Ovary (tissue), 3 donors: ENCODE data around the gene MUC2.

Experiments
- CTCF ChIP-seq, 3 donors: fragments of 450-650 bp in 2 of 3; fragments of 200-600 bp in 1 of 3; IDR thresholded peaks; one replicate each; pipeline versions ENCODE4 v1.5.1 to v1.8.0; 2016 to 2022; ENCODE audit warnings: antibody characterized with exemption in 3 of 3, mild to moderate bottlenecking in 1 of 3
- EP300 ChIP-seq: sonication (generic); formaldehyde crosslinking; IDR thresholded peaks from one replicate; pipeline ENCODE4 v1.6.1; 2017; ENCODE audit warnings: antibody characterized with exemption
- POLR2A ChIP-seq: fragments of 450-650 bp; IDR thresholded peaks from one replicate; pipeline ENCODE4 v1.6.1; 2017; ENCODE audit warnings: antibody characterized with exemption, mild to moderate bottlenecking, moderate library complexity
- donor health status: DM: no; HTN: no; CAD: no.

- TF ChIP-seq CTCF (IDR thresholded peaks at IDR 0.05) (no peak), POLR2A (no peak), EP300 (no peak)
These were observed 26.0 kb downstream of the MUC2 start for GRCh38 chr11:1100417-1101245.
